CD1c-positive myeloid dendritic cell (primary cell): ENCODE measurements around the gene PAM.
A peak's percentile ranks its signal among the peaks of the same experiment; 100 is the strongest.
"Not testable (repeated sequence)": the region's sequence is repeated elsewhere in the genome, so short reads cannot be mapped to it uniquely, and the experiment has no call there.

ENCODE experiments used
- DNase-seq: peaks from one replicate; pipeline ENCODE4 v3.0.0-alpha.2; 2016; ENCODE audit errors: extremely low spot score

Gene PAM

DNA sequence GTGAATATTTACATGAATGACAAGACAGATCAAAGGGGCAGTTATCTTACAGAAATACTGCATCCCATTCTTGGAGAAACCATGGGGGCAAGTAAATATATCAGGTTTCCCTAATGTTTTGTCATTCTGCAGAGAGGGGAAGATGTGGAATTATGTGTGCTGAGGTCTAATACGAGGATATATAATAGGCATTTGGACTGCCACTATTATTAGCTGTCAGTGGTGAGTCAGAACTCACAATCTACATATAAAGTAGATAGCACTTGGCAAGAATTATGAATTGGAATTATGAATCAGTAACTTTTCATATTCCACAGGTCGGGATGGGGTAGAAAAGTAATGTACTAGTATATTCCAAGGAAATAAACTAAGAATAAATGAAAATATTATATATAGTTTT, 243.1 kb downstream of the PAM start:
- DNase-seq = no peak

DNA sequence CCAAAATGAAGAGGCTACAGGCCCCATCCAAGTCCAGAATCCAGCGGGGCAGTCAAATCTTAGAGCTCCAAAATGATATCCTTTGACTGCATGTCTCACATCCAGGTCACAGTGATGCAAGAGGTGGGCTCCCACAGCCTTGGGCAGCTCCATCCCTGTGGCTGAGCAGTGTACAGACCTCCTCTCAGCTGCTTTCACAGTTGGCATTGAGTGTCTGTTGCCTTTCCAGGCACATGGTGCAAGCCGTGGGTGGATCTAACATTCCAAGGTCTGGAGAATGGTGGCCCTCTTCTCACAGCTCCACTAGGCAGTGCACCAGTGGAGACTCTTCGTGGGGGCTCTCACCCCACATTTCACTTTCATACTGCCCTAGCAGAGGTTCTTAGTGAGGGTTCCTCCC, 244.1 kb downstream of the PAM start:
- DNase-seq = no peak

DNA sequence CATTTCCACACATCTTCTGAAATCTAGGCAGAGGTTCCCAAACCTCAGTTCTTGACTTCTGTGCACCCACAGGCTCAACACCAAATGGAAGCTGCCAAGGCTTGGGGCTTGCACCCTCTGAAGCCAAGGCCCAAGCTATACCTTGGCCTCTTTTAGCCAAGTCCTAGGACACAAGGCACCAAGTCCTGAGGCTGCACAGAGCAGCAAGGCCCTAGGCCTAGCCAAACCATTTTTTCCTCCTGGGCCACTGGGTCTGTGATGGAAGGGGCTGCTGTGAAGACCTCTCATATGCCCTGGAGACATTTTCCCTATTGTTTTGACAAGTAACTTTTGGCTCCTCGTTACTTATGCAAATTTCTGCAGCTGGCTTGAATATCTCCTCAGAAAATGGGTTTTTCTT, 244.5 kb downstream of the PAM start:
- not testable (repeated sequence) for DNase-seq

DNA sequence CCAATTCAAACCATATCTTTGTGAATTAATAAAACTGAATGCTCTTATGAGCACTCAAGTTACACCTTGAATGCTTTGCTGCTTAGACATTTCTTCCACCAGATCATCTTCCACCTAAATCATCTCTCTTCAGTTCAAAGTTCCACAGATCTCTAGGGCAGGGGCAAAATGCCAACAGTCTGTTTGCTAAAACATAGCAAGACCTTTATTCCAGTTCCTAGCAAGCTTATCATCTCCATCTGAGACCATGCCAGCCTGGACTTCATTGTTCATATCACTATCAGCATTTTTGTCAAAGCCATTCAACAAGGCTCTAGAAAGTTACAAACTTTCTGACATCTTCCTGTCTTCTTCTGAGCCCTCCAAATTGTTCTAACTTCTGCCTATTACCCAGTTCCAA, 245.0 kb downstream of the PAM start:
- DNase-seq = no peak

DNA sequence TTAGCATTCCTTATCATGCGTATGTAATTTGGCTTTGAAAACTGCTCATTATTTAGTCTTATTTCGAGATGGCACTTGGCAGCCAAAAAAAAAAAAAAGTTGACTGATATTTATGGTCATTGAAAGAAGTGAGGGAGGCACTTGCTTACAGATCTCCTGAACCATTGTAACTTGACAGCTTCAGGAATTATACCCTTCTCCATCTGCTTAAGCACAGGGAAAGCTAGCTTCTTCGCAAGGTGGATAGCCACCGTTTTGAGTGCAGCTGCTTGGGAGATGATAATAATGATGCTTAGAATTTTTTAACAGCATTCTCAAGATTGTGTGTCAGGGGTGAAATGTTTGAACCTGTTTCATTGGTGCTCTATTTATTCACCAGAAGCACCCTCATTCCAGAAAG, 248.8 kb downstream of the PAM start:
- DNase-seq = no peak

DNA sequence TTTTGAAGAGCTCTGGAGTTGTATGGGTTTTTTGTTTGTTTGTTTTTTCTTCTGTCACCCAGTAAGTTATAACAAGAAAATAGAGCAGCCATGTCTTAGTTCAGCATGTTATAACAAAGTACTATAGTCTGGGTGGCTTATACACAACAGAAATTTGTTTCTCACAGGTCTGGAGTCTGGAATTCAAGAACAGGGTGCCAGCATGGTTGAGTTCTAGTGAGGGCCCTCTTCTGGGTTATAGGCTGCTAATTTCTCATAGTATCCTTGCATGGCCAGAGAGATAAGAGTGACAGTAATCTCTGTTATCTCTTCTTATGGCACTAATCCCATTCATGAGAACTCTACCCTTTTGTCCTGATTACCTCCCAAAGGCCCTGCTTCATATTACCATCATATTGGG, 250.2 kb downstream of the PAM start:
- DNase-seq = no peak

DNA sequence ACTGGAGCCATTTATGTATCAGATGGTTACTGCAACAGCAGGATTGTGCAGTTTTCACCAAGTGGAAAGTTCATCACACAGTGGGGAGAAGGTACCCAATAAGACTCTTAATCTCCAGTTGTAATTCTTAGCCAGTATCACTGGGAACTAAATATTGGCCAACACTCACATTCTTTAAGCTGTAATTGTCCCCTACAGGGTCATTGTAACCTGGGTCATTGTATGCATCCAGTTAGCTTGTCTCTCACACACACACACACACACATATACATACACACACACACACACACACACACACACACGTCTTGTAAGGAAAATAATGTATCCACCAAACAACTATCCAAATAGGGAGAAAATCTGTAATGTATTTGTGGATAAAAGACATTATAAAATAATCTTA, 251.8 kb downstream of the PAM start:
- DNase-seq = no peak

DNA sequence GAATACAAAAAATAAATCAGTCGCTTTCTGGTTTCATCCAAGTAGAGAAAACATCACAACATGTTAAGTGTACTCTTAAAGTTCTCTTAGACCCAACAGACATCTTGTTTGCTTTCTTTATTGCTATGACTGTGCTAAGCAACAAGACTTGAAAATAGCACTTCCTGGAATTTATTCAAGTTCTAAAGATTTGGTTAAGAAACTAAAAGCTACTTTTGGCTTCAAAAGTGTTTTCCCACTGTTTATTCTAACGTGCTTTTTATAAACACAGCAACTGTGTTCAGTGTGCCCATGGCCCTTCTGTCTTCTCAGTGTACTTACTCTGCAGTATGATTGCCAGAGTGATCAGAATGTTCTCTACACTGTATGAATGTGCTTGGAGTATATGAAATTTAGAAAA, 255.1 kb downstream of the PAM start:
- DNase-seq = no peak

DNA sequence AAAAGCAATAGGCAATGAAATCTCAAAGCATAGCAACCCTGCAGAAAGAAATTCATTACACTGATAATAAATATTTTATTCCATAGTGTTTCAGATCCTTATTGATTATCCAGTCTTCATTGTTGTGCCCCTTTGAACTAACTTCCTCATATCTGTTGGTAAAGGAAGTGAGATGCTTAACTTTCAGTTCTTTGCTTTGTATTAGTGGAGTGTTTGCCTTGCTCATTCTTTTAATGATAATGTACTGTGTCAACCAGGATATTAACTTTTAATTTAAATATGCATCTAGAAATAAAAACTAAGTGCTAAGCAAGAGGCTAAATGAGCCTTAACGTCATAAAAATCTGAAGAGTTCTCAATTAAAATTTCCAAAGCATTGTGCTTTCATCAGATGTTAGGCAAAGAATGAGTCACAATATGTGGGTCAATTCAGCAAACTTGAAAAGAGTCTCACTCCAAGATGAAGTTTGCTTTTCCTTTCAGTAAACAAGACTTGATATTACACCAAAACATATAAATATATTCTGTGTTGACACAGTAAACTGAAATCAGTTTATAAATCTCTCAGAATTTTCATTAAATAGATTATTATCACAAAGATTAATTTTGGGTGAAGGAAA, 258.9 kb downstream of the PAM start:
- DNase-seq = no peak

DNA sequence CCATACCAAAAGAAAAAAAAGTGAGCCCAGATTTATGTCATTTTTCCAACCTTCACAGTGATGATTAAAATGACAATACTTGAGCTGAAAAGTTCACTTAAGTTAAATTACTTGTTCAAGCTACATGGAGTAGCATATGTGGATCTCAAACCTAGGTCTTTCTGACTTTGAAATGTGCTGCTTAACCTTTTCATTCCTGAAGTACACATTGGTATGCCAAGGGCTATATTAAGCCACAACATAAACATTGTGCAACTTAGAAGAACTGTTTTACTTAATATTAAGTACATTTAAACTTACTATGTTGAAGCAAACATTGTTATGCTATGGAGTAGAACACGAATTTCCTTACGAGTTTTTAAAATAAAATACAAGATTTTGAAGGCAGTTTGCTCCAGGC, 259.9 kb downstream of the PAM start:
- DNase-seq = no peak

DNA sequence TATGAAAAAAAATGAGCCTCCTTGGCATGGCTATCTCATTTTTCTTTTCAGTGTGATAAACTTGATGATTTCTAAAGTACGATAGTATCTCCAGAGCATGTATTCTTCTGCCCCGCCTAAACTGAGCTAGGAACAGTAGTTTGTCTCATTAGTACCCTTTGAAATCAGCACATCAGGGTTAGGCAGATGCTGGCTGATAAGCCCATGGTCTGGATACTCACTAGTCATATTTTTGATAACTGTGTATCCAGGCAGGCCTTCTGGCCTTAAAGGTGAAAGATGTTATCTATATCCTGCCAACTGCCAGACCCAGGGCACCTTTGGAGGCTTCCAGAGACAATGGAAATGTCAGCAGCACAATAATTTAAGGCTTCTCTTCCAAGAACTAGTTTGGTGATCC, 261.1 kb downstream of the PAM start:
- DNase-seq = no peak

DNA sequence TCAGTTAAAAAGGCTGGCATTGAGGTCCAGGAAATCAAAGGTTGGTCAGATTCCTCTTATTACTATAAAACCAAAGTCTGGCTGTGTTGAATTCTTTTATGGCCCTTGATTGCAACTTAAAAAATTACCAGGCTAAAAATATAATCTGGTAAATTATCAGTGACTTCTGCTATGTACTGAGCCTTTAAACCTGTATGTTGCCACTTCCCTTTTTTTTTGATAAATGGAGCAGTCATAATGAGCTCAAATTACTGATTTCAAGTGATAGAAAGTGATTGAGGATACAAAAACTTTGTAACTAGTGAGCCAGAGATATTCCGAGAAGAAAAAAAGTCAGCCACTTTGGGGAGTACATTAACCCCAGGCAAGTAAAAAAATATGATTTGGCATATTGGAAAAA, 264.7 kb downstream of the PAM start:
- no peak for DNase-seq

DNA sequence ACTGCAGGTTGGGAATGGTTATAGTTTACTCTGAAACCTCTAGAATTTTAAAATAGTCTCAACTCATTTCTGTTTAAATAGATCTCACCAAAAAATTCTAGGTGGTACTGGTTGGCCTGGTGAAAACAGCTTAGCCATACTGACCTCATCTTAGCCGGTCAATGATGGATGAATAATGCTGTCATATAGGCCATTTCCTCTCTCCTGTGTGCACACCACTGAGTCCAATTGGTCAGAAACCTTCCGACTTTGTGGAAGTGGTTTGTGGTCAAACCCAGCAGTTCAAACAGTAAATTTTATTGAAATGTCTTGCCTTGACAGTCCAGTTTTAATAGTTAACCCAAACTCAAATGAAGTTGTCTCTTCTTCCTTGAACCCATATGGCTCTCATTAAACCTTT, 266.2 kb downstream of the PAM start:
- DNase-seq = no peak

DNA sequence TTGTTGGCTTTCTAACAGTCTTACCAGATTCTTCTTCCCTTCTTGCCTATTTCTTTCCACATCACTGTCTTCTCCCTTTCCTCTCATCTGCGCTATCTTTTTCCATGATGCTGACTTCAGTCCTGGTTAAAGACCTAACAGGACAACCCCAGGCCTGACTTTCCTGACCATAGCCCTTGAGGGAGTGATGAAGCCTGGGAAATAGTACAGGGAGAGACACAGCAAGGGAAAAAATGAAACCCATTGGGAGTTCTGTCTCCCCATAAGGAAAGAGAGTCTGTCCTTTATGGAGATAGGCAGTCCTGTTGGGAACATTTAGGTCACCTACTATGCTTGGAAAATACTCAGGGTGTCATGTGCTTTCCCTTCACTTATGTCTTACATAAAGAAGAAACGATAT, 272.2 kb downstream of the PAM start:
- DNase-seq = no peak

DNA sequence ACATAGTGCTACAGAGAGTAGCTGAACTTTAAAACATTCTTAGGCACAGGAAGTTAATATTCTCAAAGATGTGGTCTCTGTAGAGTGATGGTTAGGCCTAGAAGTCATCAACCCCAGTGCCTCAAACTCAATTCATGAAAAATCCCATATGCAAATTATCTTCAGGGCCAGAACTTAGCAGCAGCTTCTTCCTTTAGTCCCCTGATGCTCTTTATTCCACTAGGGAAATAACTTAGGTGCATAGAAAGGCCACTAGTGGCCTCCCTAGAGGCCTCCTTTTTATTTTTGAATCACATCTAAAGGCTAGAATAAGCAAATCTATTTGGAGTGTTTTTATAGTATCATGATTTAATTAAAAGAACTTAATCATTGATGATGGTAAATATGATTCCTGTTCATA, 276.5 kb downstream of the PAM start:
- no peak for DNase-seq

DNA sequence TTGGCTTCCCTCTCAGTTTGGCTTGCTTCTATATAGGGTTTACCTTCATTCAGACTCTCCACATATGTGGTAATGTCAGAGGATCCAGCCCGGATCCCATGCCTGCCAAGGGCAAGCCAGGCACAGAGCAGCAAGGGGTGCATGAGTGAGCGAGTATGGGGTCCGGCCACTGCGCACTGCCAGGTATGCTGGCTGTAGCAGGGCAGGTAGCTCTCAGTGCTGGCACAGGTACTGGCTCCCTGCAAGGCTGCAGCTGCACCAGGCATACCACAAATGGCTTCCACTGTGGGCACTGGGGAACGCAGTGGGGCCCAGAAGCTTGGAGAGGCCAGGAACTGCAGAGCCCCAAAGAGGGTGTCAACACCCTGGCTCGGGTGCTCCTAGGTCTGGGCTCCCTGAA, 278.6 kb downstream of the PAM start:
- DNase-seq = no peak

DNA sequence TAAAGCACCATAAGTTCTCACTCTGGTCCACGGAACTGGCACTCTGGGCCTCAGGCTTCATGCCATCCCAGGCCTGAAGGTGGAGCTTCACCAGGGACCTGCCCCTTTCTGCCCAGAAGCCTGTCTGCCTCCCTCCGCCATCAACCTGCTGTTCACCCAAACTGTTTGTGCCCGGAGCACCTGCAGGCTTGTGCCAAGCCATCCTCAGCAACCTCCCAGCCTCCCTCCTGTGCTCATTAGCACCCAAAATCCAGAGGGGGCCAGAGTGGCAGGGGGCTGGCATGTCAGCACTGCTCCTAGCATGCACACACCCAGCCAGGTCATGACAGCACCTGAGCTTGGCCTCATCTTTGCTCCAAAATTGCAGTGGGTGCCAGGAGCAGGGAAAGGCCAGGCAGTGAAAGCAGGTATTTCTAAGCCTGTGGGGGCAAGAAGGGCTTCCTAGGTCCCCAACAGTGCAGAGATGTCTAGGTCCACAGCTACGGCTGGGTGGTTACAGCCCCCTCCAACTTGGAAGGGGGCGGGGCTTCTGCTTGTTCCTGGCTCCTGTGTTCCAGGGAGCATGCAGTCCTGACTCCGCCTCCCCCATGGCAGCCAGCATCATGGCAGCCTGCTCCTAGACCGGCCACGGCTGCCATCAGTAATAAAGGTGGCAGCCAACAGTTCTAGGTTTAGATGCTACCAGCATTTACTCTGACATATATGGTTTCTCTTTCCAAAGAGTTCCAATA, 279.7 kb downstream of the PAM start:
- no peak for DNase-seq

DNA sequence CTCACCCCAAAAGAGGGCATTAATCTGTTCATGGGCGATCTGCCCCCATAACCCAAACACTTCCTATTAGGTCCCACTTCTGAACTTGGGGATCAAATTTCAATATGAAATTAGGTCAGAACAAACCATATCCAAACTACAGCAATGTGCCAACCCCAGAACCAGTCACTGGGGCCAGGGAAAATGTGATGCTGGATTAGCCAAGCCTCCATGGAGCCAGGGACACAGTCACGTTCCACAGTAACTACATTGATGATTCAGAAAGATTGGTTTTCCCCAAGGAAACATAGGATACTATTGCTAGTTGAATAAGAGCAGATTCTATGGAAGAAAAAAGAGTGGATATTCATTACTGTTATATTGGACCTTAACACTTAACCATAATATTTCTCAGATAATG, 280.6 kb downstream of the PAM start:
- no peak for DNase-seq

DNA sequence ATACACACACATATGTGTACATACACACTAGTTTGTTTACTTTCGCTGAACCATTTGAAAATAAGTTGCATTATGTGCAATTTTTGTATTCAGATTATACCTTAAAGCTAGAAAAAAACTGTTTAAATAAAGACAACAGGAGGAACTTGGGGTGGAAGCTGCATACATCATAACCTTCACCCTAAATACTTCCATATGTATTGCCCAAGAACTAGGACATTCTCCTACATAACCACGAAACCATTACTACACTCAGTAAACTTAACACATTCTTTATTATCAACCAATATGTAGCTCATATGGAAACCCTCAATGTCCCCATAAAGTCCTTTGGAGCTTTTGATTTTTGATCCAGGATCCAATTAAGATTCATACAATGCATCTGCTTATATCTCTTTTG, 281.5 kb downstream of the PAM start:
- no peak for DNase-seq

DNA sequence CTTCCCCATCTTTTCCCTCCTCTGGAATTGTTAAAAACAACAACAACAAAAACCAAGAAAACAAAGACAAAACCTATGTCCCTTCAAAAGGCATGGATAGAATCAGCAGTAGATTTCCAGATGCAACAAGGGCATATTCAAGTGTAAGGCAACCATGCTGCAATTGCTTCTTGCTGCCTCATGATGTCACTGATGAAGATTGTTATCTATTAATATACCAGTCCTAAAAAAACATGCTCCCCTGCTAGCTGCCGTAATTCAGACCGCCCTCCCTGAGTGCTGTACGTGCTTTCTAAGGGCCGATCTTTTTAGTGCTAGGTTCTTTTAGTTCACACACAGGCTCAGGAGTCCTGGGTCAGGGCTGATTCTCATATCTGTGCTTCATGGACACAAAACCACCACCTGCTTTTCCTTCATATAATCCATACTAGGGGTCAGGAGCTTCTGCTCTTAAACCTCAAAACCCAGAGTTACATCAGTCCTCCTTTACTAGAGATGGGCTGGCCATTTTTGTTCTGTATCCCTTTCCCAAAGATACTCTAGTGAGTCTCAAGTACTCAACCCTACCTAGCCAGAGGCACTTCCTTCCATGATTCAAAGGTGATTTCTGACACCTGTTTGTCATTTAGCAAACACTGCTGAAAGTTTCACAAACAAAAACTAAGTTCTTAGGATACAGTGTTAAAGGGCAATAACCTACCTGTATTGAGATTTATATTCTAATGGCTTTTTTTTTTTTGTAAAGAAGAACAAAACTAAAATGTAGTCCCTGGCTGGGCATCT, 282.8 kb downstream of the PAM start:
- no peak for DNase-seq

DNA sequence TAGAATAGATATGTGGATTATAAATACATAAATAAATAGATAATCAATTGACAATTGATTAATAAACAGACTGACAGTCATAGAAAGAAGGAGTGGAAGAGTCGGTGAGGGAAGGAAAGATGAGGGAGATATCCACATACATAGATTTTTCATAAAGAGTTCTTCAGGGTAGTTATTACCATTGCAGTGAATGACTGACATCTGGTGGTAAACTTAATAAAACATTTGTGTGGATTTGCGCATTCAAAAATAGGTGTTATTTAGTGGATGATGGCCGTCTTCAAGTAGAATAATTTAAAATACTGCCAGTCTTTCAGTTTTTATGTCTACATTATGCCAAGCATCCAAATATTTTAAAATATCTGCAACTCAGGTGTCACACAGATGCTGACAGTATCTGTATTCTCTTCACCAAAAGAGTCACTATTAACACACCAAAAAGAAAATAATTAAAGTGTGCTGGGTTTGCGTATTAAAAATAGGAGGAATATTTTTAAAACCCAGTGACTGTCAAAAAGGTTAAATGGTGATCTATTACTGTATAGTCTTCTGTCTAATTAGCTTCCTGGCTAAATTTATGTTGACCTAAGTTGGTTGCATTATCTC, 286.1 kb downstream of the PAM start:
- DNase-seq = peak; percentile 30

DNA sequence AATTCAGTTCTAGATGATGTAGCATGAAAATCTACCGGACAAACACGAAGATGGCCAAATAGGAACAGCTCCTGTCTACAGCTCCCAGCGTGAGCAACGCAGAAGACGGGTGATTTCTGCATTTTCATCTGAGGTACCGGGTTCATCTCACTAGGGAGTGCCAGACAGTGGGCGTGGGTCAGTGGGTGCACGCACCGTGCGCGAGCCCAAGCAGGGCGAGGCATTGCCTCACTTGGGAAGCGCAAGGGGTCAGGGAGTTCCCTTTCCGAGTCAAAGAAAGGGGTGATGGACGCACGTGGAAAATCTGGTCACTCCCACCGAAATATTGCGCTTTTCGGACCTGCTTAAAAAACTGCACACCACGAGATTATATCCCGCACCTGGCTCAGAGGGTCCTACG, 291.6 kb downstream of the PAM start:
- not testable (repeated sequence) for DNase-seq
